Spleen (tissue), 11 donors: ENCODE results near the gene KEL. TPM values are rescaled to one million over a fixed set of nuclear protein-coding genes. Genes with fewer than 3 reads are reported as not detected.

Experiments
- DNase-seq: peaks from one replicate; pipeline ENCODE4 v3.0.0-alpha.2; 2020
- H3K27ac ChIP-seq, 8 donors: fragments of 200-600 bp; sonication (generic) in 7 of 8; 1 replicate in 4 of 8; 2 replicates in 4 of 8; pipeline versions ENCODE4 v1.5.0 to v1.8.0; 2016 to 2021; ENCODE audit warnings: inconsistent platforms in 4 of 8, mild to moderate bottlenecking in 4 of 8, moderate library complexity in 1 of 8
- H3K27me3 ChIP-seq, 7 donors: fragments of 200-600 bp; sonication (generic) in 6 of 7; replicated peaks in 1 of 7; 1 replicate in 4 of 7; 2 replicates in 3 of 7; pipeline versions ENCODE4 v1.5.0 to v1.8.0; 2016 to 2021; ENCODE audit warnings: inconsistent platforms in 3 of 7, mild to moderate bottlenecking in 1 of 7
- H3K36me3 ChIP-seq, 6 donors: fragments of 200-600 bp; sonication (generic) in 5 of 6; 1 replicate in 4 of 6; 2 replicates in 2 of 6; pipeline versions ENCODE4 v1.5.0 to v1.8.0; 2016 to 2021; ENCODE audit warnings: inconsistent platforms in 2 of 6
- H3K4me1 ChIP-seq, 6 donors: fragments of 200-600 bp; sonication (generic) in 5 of 6; 1 replicate in 3 of 6; 2 replicates in 3 of 6; pipeline versions ENCODE4 v1.5.0 to v1.8.0; 2016 to 2021; ENCODE audit warnings: inconsistent platforms in 3 of 6
- H3K4me3 ChIP-seq, 8 donors: fragments of 200-600 bp; sonication (generic) in 7 of 8; 1 replicate in 4 of 8; 2 replicates in 4 of 8; pipeline versions ENCODE4 v1.5.0 to v1.8.0; 2016 to 2021; ENCODE audit warnings: inconsistent platforms in 4 of 8, mild to moderate bottlenecking in 4 of 8, moderate library complexity in 2 of 8
- H3K9me3 ChIP-seq, 8 donors: fragments of 200-600 bp; sonication (generic) in 7 of 8; 1 replicate in 4 of 8; 2 replicates in 4 of 8; pipeline versions ENCODE4 v1.5.0 to v1.8.0; 2016 to 2021; ENCODE audit warnings: inconsistent platforms in 4 of 8
- POLR2A ChIP-seq, 3 donors: fragments of 450-650 bp; IDR thresholded peaks; one replicate each; pipeline ENCODE4 v1.5.1; 2017; ENCODE audit warnings: antibody characterized with exemption in 3 of 3, mild to moderate bottlenecking in 1 of 3
- POLR2AphosphoS5 ChIP-seq, 3 donors: sonication (generic); formaldehyde crosslinking; IDR thresholded peaks; one replicate each; pipeline ENCODE4 v1.5.1; 2017; ENCODE audit warnings: antibody characterized with exemption in 3 of 3
- WGBS, 5 donors: extraction: QIAGEN DNeasy Blood & Tissue Kit in 3 of 5; methylation state at CpG; one replicate each; pipeline versions ENCODE4 v1.1.5 to v1.1.7; 2013 to 2018; 5-methylcytosine and 5-hydroxymethylcytosine counted together
- intact Hi-C: fragments of 100-400 bp; cut with DNase I; formaldehyde crosslinking; loops from one replicate; pipeline ENCODE4 v1.15.0; 2023; ENCODE audit warnings: low total_unique reads
- polyA plus RNA-seq, 3 donors: library from polyadenylated mRNA; stranded (reverse); fragments of 200-250 nt; gene quantifications; one replicate each; pipeline ENCODE4 v1.2.1, GENCODE V29; 2013
- total RNA-seq, 7 donors: library from RNA; depleted of rRNA in 3 of 7; stranded (reverse); fragments of >200 nt in 3 of 7; fragmentation: NEBNext Ultra II Directional in 4 of 7; extraction: Animal tissue kit (Norgen Biotek cat#: 25700) in 4 of 7; gene quantifications; one replicate each; pipeline versions ENCODE4 v1.1.0 to v1.2.1, GENCODE V29; 2016 to 2021
- TF ChIP-seq, protein P1 (sequence below), 11 experiments: fragments of 200-600 bp in 7 of 11; fragments of 450-650 bp in 4 of 11; sonication (generic) in 4 of 11; IDR thresholded peaks in 8 of 11; conservative IDR thresholded peaks in 3 of 11; 1 replicate in 7 of 11; 2 replicates in 4 of 11; pipeline versions ENCODE4 v1.4.0 to v1.8.0; 2016 to 2021; ENCODE audit warnings: antibody characterized with exemption in 11 of 11, inconsistent platforms in 4 of 11, mild to moderate bottlenecking in 1 of 11
- donor health status: healthy with polysubstance abuse.
- donor health status: DM: no; HTN: no; CAD: no; lungs with moderate emphysema.
- donor health status: DM: no; HTN: no; CAD: no.
- donor health status: Bipolar disorder and iron deficiency.
- donor health status: healthy.
- donor health status: DM: no; HTN: no; CAD: no.
- donor health status: DM: yes; HTN: yes; CAD: no.

The KEL gene
- total and polyA plus RNA-seq, 10 donors: 3.3 to 27.4 (median 5.6) TPM

DNA sequence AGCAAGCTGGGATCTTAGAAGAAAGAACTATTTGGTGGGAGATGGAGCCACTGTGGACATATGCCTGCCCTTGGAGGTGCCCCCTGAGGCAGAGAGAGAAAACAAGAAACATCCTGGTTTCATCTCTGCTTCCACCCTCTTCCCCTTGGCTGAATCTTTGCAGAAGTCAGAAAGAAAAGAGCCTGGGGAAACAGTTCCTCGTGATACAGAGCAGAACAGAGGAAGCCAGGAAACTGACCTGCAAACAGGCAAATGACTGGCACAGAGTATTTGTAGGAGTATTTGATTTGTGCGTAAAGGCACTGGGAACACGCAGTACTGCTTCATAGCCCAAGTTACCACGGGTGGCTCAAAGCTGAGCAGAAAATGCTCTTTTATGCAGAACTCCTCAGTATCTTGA lies 7.0 kb upstream of the KEL start:
- Histone ChIP-seq H3K27me3 (peaks cover 0 to 26% (median 4%) of the 10 kb centered on the region in 7 donors), H3K4me1 (no peaks in the 10 kb centered on the region), H3K27ac (no peak overlapping the region), H3K4me3 (no peak overlapping the region), H3K9me3 (peaks cover 0 to 4% (median 0%) of the 10 kb centered on the region in 8 donors), H3K36me3 (no peaks in the 10 kb centered on the region)
- DNase-seq: no peak
- no peak for TF ChIP-seq POLR2A (IDR thresholded peaks at IDR 0.05)
- no peak for TF ChIP-seq POLR2AphosphoS5 (IDR thresholded peaks at IDR 0.05)
- TF ChIP-seq, protein P1, sequence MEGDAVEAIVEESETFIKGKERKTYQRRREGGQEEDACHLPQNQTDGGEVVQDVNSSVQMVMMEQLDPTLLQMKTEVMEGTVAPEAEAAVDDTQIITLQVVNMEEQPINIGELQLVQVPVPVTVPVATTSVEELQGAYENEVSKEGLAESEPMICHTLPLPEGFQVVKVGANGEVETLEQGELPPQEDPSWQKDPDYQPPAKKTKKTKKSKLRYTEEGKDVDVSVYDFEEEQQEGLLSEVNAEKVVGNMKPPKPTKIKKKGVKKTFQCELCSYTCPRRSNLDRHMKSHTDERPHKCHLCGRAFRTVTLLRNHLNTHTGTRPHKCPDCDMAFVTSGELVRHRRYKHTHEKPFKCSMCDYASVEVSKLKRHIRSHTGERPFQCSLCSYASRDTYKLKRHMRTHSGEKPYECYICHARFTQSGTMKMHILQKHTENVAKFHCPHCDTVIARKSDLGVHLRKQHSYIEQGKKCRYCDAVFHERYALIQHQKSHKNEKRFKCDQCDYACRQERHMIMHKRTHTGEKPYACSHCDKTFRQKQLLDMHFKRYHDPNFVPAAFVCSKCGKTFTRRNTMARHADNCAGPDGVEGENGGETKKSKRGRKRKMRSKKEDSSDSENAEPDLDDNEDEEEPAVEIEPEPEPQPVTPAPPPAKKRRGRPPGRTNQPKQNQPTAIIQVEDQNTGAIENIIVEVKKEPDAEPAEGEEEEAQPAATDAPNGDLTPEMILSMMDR (IDR thresholded peaks at IDR 0.05 in 8 of 11, conservative IDR thresholded peaks at IDR 0.05 in 3 of 11): no peak
- 33 to 49% (median 40%) methylated on average over 4 of the region's 4 CpGs for WGBS, 5 donors
- intact Hi-C loops: no loop called here

DNA sequence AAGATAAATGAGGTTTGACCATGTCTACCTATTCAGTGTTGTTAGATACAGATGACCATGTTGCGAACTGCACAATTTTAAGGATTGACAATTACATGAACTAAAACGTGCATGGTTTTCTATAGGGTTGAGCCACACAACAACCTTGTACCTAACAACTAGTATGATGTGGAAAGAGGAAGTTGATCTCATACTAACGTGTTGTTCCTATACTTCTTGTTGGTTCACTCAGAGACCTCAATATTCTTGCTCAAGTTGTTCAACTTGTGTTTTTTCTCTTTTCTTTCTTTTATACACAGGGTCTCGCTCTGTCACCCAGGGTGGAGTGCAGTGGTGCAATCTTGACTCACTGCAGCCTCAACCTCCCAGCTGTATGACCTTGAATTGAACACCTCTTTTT lies 6.1 kb upstream of the KEL start:
- WGBS, 5 donors: 56 to 67% (median 62%) methylated on average over 4 of the region's 4 CpGs
- Histone ChIP-seq H3K36me3 (no peaks in the 10 kb centered on the region), H3K27me3 (peaks cover 0 to 36% (median 4%) of the 10 kb centered on the region in 7 donors), H3K4me1 (no peaks in the 10 kb centered on the region), H3K9me3 (peaks cover 0 to 3% (median 0%) of the 10 kb centered on the region in 8 donors), H3K27ac (no peak overlapping the region), H3K4me3 (no peak overlapping the region)
- DNase-seq: no peak
- TF ChIP-seq, protein P1 (IDR thresholded peaks at IDR 0.05 in 8 of 11, conservative IDR thresholded peaks at IDR 0.05 in 3 of 11): no peak
- no peak for TF ChIP-seq POLR2A (IDR thresholded peaks at IDR 0.05)
- TF ChIP-seq POLR2AphosphoS5 (IDR thresholded peaks at IDR 0.05): no peak
- intact Hi-C loops: no loop called here

DNA sequence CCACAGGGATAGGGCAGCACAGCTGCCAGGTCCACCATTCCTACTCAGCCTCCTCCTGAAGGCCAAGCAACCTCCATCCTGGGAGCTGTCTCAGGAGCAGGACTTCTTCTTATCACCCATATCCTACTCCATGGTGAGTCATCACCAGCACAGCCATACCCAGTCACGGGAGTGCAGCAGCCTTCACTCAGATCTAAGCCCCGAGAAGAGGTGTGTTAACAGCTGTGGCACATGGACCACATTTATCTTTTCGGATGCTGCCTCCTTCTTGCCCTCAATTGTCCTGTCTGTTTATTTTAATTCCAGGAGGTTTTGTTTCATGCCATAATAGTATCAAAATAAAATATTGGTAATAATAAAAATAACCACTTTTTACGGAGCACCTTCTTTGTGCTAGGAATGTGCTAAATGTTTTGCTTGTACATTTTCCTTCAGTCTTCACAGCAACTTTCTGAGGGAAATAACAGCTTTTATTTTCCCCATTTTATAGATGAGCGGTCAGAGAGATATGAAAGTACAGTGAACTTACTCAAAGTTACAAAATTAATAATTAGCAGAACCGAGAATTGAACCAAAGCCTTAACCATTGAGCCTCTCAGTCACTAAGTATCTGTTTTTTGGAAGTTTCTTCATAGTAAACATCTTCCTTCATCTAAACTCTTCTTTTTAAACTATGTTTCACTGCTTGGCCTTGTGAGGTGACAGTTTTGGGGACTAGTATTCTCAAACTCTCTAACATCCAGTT lies 2.5 kb upstream of the KEL start:
- WGBS, 5 donors: 79 to 88% (median 83%) methylated on average over 6 of the region's 6 CpGs

DNA sequence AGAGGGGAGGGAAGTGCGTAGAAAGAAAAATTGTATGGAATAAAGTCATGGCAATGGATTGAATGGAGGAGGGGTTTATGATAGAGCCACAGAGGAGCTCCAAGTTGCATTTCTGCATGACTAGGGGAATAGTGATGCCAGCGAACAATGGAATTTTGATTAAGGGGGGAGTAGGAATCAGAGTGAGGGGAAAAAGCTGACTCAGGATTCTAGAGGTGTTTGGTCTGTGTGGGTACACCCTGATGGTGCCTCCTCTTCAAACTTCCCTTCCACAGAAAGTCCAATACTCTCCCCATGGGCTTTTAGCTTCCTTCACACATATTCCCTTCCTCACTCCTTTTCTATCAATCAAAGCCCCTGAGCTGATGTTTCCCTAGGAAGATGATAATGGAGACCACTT lies 1.8 kb upstream of the KEL start:
- DNase-seq: no peak
- Histone ChIP-seq H3K4me1 (no peaks in the 10 kb centered on the region), H3K9me3 (no peaks in the 10 kb centered on the region), H3K36me3 (no peaks in the 10 kb centered on the region), H3K27ac (no peak overlapping the region), H3K27me3 (peaks cover 0 to 33% (median 4%) of the 10 kb centered on the region in 7 donors), H3K4me3 (no peak overlapping the region)
- intact Hi-C loops: no loop called here
- 88 to 100% (median 92%) methylated on average over 2 of the region's 2 CpGs for WGBS, 5 donors
- TF ChIP-seq, protein P1 (IDR thresholded peaks at IDR 0.05 in 8 of 11, conservative IDR thresholded peaks at IDR 0.05 in 3 of 11): no peak
- no peak for TF ChIP-seq POLR2AphosphoS5 (IDR thresholded peaks at IDR 0.05)
- TF ChIP-seq POLR2A (IDR thresholded peaks at IDR 0.05): no peak

More for the DNA sequence above, 2.5 kb upstream of the KEL start:
- no peaks in the 10 kb centered on the region for H3K4me1 ChIP-seq
- H3K27ac ChIP-seq: no peak overlapping the region
- DNase-seq: no peak
- intact Hi-C loops: no loop called here
- H3K9me3 ChIP-seq: no peaks in the 10 kb centered on the region
- H3K27me3 ChIP-seq: peaks cover 0 to 38% (median 4%) of the 10 kb centered on the region in 7 donors
- H3K36me3 ChIP-seq: no peaks in the 10 kb centered on the region
- no peak overlapping the region for H3K4me3 ChIP-seq
- no peak for TF ChIP-seq POLR2A (IDR thresholded peaks at IDR 0.05)
- no peak for TF ChIP-seq POLR2AphosphoS5 (IDR thresholded peaks at IDR 0.05)
- TF ChIP-seq, protein P1 (IDR thresholded peaks at IDR 0.05 in 8 of 11, conservative IDR thresholded peaks at IDR 0.05 in 3 of 11): no peak
